ENCODE results near the gene SPDL1. TPM values are rescaled to one million over a fixed set of nuclear protein-coding genes. Genes with fewer than 3 reads are reported as not detected.

SPDL1 gene
- total RNA-seq, 6 experiments from 2014 or later, result 68.8 to 121 (median 74.4) TPM

DNA sequence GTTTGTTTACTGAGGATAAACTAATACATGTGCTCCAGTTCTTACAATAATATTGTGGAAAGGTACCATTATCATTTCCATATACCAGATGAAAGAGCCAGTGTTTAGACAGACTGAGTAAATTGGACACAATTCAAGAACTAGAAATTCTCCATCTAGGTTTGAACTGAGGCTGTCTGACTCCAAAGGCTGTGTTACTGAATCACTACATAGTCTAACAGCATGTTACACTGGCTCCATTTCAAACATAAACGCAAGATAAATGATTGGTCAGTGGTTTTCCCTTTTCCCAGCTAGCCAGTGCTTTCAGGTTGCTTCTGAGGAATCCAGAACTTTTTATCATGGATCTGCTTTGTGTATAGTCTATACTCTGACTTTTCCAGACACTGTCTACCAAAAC lies 8.1 kb downstream of the SPDL1 start:
- Mint-ChIP-seq H3K36me3 (ENCODE audit: low read depth) (peaks cover 82% of the 10 kb centered on the region), H3K27ac (peak overlapping the region; percentile 68), H3K27me3 (ENCODE audit: insufficient read depth) (no peaks in the 10 kb centered on the region)

DNA sequence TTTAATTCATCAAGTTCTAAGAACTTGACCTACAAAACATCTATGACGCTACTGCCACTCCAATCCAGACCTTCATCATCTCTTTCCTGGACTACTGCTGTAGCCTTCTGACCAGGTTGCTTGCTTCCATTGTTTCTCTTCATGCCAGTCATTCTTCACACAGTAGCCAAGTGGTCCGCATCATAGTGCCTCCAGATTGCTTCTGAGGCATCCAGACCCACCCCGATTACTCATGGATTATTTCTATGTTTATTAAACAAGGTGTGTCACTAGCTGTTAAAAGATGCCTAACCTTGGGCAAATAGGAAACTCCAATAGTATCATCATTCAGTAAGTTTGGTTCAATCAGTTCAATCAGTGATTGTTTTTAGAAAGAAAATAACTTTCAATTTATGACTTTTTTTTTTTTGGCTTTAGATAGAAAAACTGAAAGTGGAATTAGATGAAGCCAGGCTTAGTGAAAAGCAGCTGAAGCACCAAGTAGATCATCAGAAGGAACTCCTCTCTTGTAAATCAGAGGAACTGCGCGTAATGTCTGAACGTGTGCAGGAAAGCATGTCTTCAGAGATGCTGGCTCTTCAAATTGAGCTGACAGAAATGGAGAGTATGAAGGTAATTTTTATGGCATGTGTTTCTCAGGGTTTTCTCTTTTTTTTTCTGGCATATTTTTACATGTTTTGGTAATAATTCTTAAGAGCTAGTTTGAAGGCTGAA lies 9.5 kb downstream of the SPDL1 start:
- Mint-ChIP-seq H3K27me3 (ENCODE audit: insufficient read depth) (no peaks in the 10 kb centered on the region), H3K36me3 (ENCODE audit: low read depth) (peaks cover 89% of the 10 kb centered on the region), H3K4me3 (peak overlapping the region; percentile 1), H3K4me1 (ENCODE audit: low read depth) (peaks cover 97% of the 10 kb centered on the region), H3K9me3 (no peaks in the 10 kb centered on the region), H3K27ac (peak overlapping the region; percentile 75)
- DNase-seq, result peak; percentile 16
- TF ChIP-seq, protein P1, sequence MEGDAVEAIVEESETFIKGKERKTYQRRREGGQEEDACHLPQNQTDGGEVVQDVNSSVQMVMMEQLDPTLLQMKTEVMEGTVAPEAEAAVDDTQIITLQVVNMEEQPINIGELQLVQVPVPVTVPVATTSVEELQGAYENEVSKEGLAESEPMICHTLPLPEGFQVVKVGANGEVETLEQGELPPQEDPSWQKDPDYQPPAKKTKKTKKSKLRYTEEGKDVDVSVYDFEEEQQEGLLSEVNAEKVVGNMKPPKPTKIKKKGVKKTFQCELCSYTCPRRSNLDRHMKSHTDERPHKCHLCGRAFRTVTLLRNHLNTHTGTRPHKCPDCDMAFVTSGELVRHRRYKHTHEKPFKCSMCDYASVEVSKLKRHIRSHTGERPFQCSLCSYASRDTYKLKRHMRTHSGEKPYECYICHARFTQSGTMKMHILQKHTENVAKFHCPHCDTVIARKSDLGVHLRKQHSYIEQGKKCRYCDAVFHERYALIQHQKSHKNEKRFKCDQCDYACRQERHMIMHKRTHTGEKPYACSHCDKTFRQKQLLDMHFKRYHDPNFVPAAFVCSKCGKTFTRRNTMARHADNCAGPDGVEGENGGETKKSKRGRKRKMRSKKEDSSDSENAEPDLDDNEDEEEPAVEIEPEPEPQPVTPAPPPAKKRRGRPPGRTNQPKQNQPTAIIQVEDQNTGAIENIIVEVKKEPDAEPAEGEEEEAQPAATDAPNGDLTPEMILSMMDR (IDR thresholded peaks at IDR 0.05), result no peak

More for the DNA sequence above, 8.1 kb downstream of the SPDL1 start:
- TF ChIP-seq, protein P1 (IDR thresholded peaks at IDR 0.05), result no peak
- Mint-ChIP-seq H3K4me3 (peak overlapping the region; percentile 39; the same call in 1 of the 2 replicates), H3K9me3 (no peaks in the 10 kb centered on the region), H3K4me1 (ENCODE audit: low read depth) (peaks cover 97% of the 10 kb centered on the region)
- DNase-seq, result peak; percentile 61

DNA sequence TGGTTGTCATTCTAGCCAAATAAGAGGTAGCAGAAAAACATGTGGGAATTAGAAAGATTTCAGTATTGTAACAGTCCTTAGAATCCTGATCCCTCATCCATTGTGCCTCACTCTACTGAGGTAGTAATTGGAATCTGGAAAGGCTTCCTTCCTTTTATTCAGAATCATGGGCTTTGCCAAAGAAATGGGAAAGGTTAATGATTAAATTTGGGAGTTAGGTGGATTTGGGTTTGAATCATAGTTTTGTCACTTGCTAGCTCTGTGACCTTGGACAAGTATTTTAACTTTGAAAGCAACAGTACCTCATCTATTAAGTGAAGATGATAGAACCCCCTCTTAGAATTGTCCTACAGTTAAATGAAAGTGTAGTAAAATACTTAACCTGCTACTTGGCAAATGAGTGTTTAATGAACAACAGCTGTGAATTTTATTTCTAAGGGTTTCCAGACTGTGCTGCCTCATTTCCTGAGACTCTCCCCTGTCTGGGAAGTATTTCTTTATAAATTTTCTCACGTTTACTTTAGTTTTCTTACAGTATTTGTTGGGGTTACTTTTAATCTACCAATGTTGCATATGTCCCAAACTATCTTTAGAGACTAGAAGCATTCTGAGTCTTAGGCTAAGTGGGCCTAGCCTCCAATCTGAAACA lies 11.7 kb downstream of the SPDL1 start:
- no peak for DNase-seq
- H3K9me3 Mint-ChIP-seq, result no peaks in the 10 kb centered on the region
- H3K27me3 Mint-ChIP-seq (ENCODE audit: insufficient read depth), result no peaks in the 10 kb centered on the region
- peak overlapping the region; percentile 61 for H3K27ac Mint-ChIP-seq
- TF ChIP-seq, protein P1 (IDR thresholded peaks at IDR 0.05), result no peak
- H3K4me1 Mint-ChIP-seq (ENCODE audit: low read depth), result peaks cover 94% of the 10 kb centered on the region
- no peak overlapping the region for H3K4me3 Mint-ChIP-seq
- peaks cover 85% of the 10 kb centered on the region for H3K36me3 Mint-ChIP-seq (ENCODE audit: low read depth)

DNA sequence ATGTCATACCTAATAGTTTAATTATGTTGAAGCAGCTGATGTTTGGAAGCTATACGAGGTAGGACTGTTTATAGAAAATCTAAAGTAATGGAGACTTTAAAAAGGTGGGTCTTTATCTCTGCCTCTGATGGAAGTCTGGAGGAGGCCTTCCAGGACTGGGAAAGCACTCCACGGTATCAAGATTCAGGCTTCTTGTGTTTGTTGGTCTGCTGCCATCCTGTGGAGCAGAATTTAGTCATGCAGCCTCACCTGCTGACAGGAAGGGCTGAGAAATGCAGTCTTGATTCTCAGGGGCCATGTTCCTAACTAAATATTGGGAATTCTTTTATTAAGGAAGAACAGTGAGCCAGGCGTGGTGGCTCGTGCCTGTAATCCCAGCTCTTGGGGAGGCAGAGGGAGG lies 15.9 kb downstream of the SPDL1 start:
- H3K27ac Mint-ChIP-seq, result peak overlapping the region; percentile 60
- H3K9me3 Mint-ChIP-seq, result no peaks in the 10 kb centered on the region
- peaks cover 93% of the 10 kb centered on the region for H3K36me3 Mint-ChIP-seq (ENCODE audit: low read depth)
- TF ChIP-seq, protein P1 (IDR thresholded peaks at IDR 0.05), result no peak
- DNase-seq, result no peak
- H3K4me1 Mint-ChIP-seq (ENCODE audit: low read depth), result peaks cover 86% of the 10 kb centered on the region
- H3K4me3 Mint-ChIP-seq, result no peak overlapping the region
- no peaks in the 10 kb centered on the region; the same call in 1 of the 2 replicates for H3K27me3 Mint-ChIP-seq (ENCODE audit: insufficient read depth)

DNA sequence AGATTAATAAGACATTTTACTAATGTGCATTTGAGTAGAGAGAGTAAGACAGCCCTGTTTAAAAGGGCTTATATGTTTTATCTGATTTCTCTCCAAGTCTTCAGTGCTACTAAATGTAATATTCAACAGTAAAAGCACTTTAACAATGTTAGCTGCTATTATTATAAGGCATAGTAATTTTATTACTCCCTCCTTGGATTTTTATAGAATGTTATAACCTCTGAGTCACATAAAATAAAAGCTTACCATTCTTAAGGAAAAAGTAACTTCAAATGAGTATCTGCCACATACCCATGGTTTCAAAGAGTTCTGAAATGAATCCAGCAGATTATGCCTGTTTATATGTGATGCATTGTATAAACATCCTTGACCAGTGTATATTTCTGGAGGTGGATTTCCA lies 19.0 kb downstream of the SPDL1 start:
- Mint-ChIP-seq H3K4me3 (peak overlapping the region; percentile 26), H3K36me3 (ENCODE audit: low read depth) (peaks cover 89% of the 10 kb centered on the region), H3K27ac (peak overlapping the region; percentile 72), H3K4me1 (ENCODE audit: low read depth) (peaks cover 82% of the 10 kb centered on the region), H3K9me3 (no peaks in the 10 kb centered on the region), H3K27me3 (ENCODE audit: insufficient read depth) (no peaks in the 10 kb centered on the region; the same call in 1 of the 2 replicates)
- TF ChIP-seq, protein P1 (IDR thresholded peaks at IDR 0.05), result no peak
- DNase-seq, result peak; percentile 82

Measured in HFFc6 (cell line).